Measurements from ENCODE around the gene SYT13.

DNA sequence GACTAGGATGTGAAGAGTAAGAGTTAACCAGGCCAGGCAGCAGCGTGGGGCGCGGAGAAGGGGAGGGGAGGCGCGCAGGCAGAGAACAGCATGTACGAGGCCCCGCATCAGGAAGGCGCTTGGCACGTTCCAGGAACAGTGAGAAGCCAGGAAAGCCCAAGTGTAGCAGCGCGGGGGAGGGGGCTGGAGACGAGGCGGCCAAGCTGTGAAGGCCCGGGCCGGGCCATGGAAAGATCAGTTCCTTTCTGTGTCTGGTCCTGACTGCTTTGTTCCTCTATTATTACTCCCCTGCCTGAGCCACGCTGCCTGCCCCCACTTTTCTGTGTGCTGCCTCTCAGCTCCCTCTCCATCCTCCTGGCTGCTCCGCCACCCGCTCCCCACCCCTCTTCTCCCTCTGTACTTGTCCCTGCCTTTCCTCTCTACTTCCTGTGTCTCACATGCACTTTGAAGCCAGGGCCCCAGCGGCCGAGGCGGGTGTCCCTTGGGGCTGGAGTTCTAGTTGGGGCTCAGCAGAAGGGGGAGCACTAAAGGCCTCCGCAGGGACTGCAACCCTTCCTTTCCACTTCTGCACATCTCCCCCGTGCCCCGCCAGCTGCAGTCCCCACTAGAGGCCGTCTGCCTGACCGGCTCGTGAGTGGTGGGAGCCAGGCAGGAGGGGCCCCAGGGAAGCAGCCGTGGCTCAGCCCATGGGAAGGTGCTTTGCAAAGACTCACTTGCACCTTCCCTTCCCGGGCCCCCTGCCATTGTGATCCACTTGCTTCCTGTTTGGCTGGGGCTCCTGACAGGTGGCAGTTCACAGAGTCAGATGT, 76.0 kb downstream of the SYT13 start:
- TF ChIP-seq, protein P1, sequence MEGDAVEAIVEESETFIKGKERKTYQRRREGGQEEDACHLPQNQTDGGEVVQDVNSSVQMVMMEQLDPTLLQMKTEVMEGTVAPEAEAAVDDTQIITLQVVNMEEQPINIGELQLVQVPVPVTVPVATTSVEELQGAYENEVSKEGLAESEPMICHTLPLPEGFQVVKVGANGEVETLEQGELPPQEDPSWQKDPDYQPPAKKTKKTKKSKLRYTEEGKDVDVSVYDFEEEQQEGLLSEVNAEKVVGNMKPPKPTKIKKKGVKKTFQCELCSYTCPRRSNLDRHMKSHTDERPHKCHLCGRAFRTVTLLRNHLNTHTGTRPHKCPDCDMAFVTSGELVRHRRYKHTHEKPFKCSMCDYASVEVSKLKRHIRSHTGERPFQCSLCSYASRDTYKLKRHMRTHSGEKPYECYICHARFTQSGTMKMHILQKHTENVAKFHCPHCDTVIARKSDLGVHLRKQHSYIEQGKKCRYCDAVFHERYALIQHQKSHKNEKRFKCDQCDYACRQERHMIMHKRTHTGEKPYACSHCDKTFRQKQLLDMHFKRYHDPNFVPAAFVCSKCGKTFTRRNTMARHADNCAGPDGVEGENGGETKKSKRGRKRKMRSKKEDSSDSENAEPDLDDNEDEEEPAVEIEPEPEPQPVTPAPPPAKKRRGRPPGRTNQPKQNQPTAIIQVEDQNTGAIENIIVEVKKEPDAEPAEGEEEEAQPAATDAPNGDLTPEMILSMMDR (conservative IDR thresholded peaks at IDR 0.05), result no peak
- no peak for TF ChIP-seq EZH2 (IDR thresholded peaks at IDR 0.05; ENCODE audit: low read depth)

Measured in PC-9 (cell line).